IMR-90 (cell line): ENCODE data around the gene SERPINA6.
"Not testable (repeated sequence)": the region's sequence is repeated elsewhere in the genome, so short reads cannot be mapped to it uniquely, and the experiment has no call there.

ENCODE experiments used
- CEBPB ChIP-seq: IDR thresholded peaks from 2 replicates; pipeline ENCODE4 v1.6.1; 2012; ENCODE audit warnings: low read depth, low read length, improper control_type of control experiment
- CTCF ChIP-seq: conservative IDR thresholded peaks from 2 replicates; pipeline ENCODE4 v1.5.1; 2012; ENCODE audit warnings: mild to moderate bottlenecking, low read depth, low read length, improper control_type of control experiment
- FOS ChIP-seq: fragments of 150-350 bp; IDR thresholded peaks from 2 replicates; pipeline ENCODE4 v1.6.1; 2016; ENCODE audit warnings: low read depth, low read length
- MAFK ChIP-seq: IDR thresholded peaks from 2 replicates; pipeline ENCODE4 v1.6.1; 2012; ENCODE audit warnings: low read depth, low read length, improper control_type of control experiment
- MAZ ChIP-seq: IDR thresholded peaks from 2 replicates; pipeline ENCODE4 v1.6.1; 2012; ENCODE audit warnings: low read depth, mild to moderate bottlenecking, low read length, improper control_type of control experiment, moderate library complexity, borderline replicate concordance
- POLR2A ChIP-seq: IDR thresholded peaks from 2 replicates; pipeline ENCODE4 v1.6.1; 2012; ENCODE audit warnings: mild to moderate bottlenecking, low read depth, low read length
- RFX5 ChIP-seq: IDR thresholded peaks from 2 replicates; pipeline ENCODE4 v1.8.0; 2012; ENCODE audit warnings: low read depth, mild to moderate bottlenecking, low read length, moderate library complexity
- SMC3 ChIP-seq: fragments of 150-350 bp; IDR thresholded peaks from 2 replicates; pipeline ENCODE4 v1.6.1; 2016; ENCODE audit warnings: low read depth, mild to moderate bottlenecking, antibody characterized with exemption, low read length, moderate library complexity
- USF2 ChIP-seq: fragments of 150-350 bp; IDR thresholded peaks from 2 replicates; pipeline ENCODE4 v1.6.1; 2017; ENCODE audit warnings: mild to moderate bottlenecking, antibody characterized with exemption, low read length, low read depth

- not testable (repeated sequence) for TF ChIP-seq CTCF, RFX5, POLR2A, MAFK, USF2, FOS, CEBPB, SMC3, MAZ
Observed at GRCh38 chr14:94268582-94268981, 54.6 kb downstream of the SERPINA6 start.
